Measurements from ENCODE around the gene CYB5A.

The CYB5A gene

DNA sequence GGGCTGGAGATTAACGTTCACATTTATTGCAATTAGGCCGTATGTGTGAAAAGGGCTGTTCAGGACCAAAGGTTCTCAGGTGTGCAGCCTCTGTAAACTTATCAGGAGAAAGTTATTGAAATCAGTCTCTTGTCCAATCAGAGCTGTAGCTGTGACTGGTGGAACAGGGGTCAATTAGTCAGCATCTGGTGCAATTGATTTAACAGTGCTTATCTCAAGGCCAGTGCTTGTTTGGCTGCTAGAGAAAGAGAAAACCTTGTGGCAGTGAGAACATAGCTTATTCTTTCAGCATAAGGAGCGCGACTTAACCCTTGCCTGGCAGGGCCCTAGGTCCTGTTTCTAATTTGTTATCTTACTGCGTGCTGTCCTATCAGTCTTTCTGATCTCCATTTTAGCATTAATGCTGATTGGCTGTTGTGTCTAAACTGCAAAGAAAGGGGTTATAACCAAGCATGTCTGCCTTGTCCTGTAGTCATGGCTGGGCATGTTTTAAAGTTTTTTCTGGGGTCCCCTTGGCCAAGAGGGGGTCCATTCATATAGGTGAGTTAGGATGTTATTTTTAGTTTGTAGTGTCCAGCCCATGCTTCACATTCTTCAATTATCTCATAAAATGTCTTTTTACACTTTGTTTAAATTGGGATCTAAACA lies 66.4 kb downstream of the CYB5A start:
- in situ Hi-C loops (cut with HindIII; ENCODE audit: low pct_ligation_motif_present, low sequenced_read_pairs): no loop called here
- TF ChIP-seq, protein P1, sequence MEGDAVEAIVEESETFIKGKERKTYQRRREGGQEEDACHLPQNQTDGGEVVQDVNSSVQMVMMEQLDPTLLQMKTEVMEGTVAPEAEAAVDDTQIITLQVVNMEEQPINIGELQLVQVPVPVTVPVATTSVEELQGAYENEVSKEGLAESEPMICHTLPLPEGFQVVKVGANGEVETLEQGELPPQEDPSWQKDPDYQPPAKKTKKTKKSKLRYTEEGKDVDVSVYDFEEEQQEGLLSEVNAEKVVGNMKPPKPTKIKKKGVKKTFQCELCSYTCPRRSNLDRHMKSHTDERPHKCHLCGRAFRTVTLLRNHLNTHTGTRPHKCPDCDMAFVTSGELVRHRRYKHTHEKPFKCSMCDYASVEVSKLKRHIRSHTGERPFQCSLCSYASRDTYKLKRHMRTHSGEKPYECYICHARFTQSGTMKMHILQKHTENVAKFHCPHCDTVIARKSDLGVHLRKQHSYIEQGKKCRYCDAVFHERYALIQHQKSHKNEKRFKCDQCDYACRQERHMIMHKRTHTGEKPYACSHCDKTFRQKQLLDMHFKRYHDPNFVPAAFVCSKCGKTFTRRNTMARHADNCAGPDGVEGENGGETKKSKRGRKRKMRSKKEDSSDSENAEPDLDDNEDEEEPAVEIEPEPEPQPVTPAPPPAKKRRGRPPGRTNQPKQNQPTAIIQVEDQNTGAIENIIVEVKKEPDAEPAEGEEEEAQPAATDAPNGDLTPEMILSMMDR (IDR thresholded peaks at IDR 0.05; ENCODE audit: low read depth, low read length, missing control alignments): no peak
- DNase-seq: peak; percentile 7
- Histone ChIP-seq H3K36me3 (replicated peaks) (no peaks in the 10 kb centered on the region), H3K27ac (no peak overlapping the region), H3K27me3 (replicated peaks) (no peaks in the 10 kb centered on the region), H3K4me3 (ENCODE audit: low read depth, low read length) (no peak overlapping the region)

DNA sequence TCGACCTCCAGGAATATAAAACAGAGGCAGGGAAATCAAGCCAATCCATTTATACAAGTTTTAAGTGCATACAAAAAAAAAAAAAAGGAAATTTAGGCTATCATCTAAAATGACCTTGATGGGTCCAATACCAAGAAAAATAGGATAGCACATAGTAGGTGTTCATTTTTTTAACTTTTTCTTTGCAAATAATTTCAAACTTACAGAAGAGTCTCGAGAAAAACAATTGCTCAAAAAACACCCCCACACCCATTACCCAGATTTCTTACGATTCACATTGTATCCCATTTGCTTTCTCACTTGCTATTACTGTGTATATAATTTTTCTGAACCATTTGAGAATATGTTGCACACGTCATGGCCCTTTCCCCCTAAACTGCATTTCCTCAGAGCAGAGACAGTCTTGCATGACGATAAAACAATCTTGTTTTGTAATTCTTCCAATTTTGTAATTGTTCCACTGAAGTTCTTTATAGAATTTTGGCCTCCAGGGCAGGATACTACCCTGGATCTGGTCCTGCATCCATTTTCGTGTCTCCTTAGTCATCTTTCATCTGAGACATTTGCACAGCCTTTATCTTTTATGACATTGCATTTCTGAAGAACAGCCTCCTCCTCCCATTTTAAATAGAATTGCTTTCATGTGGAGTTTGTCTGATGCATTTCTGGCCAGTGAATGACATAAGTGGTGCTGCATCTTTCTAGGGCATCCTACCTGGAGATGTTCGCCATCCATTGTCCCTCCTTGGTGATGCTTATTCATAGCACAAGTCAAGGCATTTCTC lies 68.9 kb downstream of the CYB5A start:
- no peaks in the 10 kb centered on the region for H3K36me3 ChIP-seq (replicated peaks)
- TF ChIP-seq, protein P1 (IDR thresholded peaks at IDR 0.05; ENCODE audit: low read depth, low read length, missing control alignments): no peak
- DNase-seq: no peak
- H3K27ac ChIP-seq: no peak overlapping the region
- in situ Hi-C loops (cut with HindIII; ENCODE audit: low pct_ligation_motif_present, low sequenced_read_pairs): no loop called here
- no peak overlapping the region for H3K4me3 ChIP-seq (ENCODE audit: low read depth, low read length)
- H3K27me3 ChIP-seq (replicated peaks): no peaks in the 10 kb centered on the region

DNA sequence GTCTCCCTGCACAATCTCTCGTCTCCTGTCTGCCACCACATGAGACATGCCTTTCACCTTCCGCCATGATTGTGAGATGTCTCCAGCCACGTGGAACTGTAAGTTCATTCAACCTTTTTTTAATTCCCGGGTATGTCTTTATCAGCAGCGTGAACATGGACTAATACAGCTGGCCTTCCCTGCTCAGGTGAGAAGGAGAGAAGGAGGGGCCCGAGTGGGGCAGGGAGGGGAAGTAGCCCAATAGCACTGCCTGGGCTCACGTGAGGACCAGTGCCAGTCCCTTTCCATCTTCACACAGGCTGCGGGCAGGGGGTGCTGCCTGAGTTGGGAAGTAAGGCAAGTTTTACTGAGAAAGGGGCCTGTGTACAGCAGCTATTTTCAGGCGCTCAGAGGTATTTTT lies 70.7 kb downstream of the CYB5A start:
- in situ Hi-C loops (cut with HindIII; ENCODE audit: low pct_ligation_motif_present, low sequenced_read_pairs): no loop called here
- no peak for DNase-seq
- Histone ChIP-seq H3K27me3 (replicated peaks) (no peaks in the 10 kb centered on the region), H3K36me3 (replicated peaks) (no peaks in the 10 kb centered on the region), H3K4me3 (ENCODE audit: low read depth, low read length) (no peak overlapping the region), H3K27ac (no peak overlapping the region)
- TF ChIP-seq, protein P1 (IDR thresholded peaks at IDR 0.05; ENCODE audit: low read depth, low read length, missing control alignments): no peak

DNA sequence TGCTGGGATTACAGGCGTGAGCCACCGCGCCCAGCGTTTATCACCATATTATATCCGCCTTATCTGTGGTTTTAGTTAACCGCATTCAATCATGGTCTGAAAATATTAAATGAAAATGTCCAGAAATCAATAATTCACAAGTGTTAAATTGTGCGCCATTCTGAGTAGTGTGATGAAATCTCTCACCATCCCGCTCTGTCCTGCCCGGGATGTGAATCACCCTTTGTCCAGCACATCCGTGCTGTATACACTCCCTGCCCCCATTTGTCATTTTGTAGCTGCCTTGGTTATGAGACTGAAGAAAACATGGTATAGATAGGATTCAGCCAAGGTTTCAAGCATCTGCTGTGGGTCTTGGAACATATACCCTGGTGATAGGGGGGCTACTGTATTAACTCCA lies 72.7 kb downstream of the CYB5A start:
- no peak for DNase-seq
- Histone ChIP-seq H3K36me3 (replicated peaks) (no peaks in the 10 kb centered on the region), H3K27ac (no peak overlapping the region), H3K27me3 (replicated peaks) (no peaks in the 10 kb centered on the region), H3K4me3 (ENCODE audit: low read depth, low read length) (no peak overlapping the region)
- TF ChIP-seq, protein P1 (IDR thresholded peaks at IDR 0.05; ENCODE audit: low read depth, low read length, missing control alignments): no peak
- in situ Hi-C loops (cut with HindIII; ENCODE audit: low pct_ligation_motif_present, low sequenced_read_pairs): no loop called here

DNA sequence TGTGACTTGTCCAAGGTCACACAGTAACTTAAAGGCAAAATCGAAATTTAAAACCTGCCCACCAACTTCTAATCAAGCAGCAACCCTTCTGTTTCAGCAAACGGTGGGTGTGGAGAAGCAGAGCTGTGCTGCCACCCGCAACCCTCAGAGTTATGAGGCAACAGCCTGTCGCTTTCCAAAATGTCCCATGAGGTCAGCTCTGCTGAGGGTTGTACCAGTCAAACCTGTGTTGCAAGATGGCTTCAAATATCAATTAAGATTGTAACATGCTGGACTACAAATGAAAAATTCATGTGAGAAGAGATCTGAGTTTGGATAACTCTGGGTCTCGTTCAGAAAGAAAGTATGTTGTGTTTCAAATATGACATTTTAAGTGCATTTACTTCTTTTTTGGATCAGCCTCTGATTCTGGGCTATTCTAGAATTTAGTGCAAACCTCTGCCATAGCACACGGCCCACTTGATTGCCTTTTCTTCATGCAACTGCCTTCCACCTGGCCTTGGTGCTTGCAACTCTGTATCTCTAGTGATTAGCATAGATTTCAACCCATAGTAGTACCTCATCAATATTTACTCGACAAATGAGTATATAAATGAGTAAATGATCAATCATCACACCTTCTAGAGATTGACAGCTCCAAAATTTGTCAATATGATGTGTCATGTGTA lies 74.2 kb downstream of the CYB5A start:
- DNase-seq: no peak
- in situ Hi-C loops (cut with HindIII; ENCODE audit: low pct_ligation_motif_present, low sequenced_read_pairs): no loop called here
- Histone ChIP-seq H3K4me3 (ENCODE audit: low read depth, low read length) (no peak overlapping the region), H3K36me3 (replicated peaks) (no peaks in the 10 kb centered on the region), H3K27ac (no peak overlapping the region), H3K27me3 (replicated peaks) (no peaks in the 10 kb centered on the region)
- TF ChIP-seq, protein P1 (IDR thresholded peaks at IDR 0.05; ENCODE audit: low read depth, low read length, missing control alignments): no peak

Measured in brain microvascular endothelial cell (primary cell).